SU-DHL-6 (cell line): ENCODE data around the gene FMN1.

Experiments used
- H2AFZ ChIP-seq: fragments of 200-600 bp; sonication (generic); 2 replicates; pipeline ENCODE4 v1.6.1; 2014; ENCODE audit warnings: low read depth, mild to moderate bottlenecking, moderate library complexity, mixed read lengths, antibody characterized with exemption, low read length; ENCODE audit not compliant: severe bottlenecking
- H3F3A ChIP-seq: fragments of 200-600 bp; shearing (Covaris generic); 2 replicates; pipeline ENCODE4 v1.6.0; 2016; ENCODE audit warnings: antibody characterized with exemption, mild to moderate bottlenecking; ENCODE audit not compliant: insufficient read depth
- H3K27ac ChIP-seq: fragments of 200-600 bp; sonication (generic); 2 replicates; pipeline ENCODE4 v1.5.1; 2016; ENCODE audit warnings: low read depth, mild to moderate bottlenecking, low read length, moderate library complexity, mixed read lengths
- H3K27me3 ChIP-seq: fragments of 200-600 bp; sonication (generic), shearing (Covaris generic); 2 replicates; pipeline ENCODE4 v1.6.0; 2014; ENCODE audit warnings: mild to moderate bottlenecking, low read length
- H3K36me3 ChIP-seq: fragments of 200-600 bp; sonication (generic); 2 replicates; pipeline ENCODE4 v1.6.1; 2014; ENCODE audit warnings: mild to moderate bottlenecking, low read length, mixed read lengths
- H3K4me2 ChIP-seq: fragments of 300-600, 200-600 bp; shearing (Covaris generic), sonication (generic); 2 replicates; pipeline ENCODE4 v1.6.0; 2014; ENCODE audit warnings: low read length, low read depth, mild to moderate bottlenecking; ENCODE audit not compliant: poor library complexity, severe bottlenecking
- H3K4me3 ChIP-seq: fragments of 200-600 bp; sonication (generic); 2 replicates; pipeline ENCODE4 v1.5.1; 2014; ENCODE audit warnings: antibody characterized with exemption, low read length, mild to moderate bottlenecking, mixed read lengths; ENCODE audit not compliant: insufficient read depth, poor library complexity, severe bottlenecking
- H3K79me2 ChIP-seq: fragments of 200-600 bp; sonication (generic); 2 replicates; pipeline ENCODE4 v1.6.1; 2014; ENCODE audit warnings: mild to moderate bottlenecking, low read length, moderate library complexity; ENCODE audit not compliant: insufficient read depth
- H3K9ac ChIP-seq: fragments of 200-600 bp; sonication (generic); 2 replicates; pipeline ENCODE4 v1.7.0; 2014; ENCODE audit warnings: mild to moderate bottlenecking, low read length
- H3K9me2 ChIP-seq: fragments of 200-600 bp; sonication (generic); replicated peaks from 2 replicates; pipeline ENCODE4 v1.6.1; 2014; ENCODE audit warnings: low read length; ENCODE audit not compliant: insufficient read depth
- H3K9me3 ChIP-seq: fragments of 200-600 bp; sonication (generic); 2 replicates; pipeline ENCODE4 v1.6.1; 2014; ENCODE audit warnings: low read length, mixed read lengths; ENCODE audit not compliant: insufficient read depth
- H4K20me1 ChIP-seq: fragments of 200-600 bp; sonication (generic); 2 replicates; pipeline ENCODE4 v1.6.1; 2014; ENCODE audit warnings: low read depth, mild to moderate bottlenecking, antibody characterized with exemption, low read length, moderate library complexity, mixed read lengths
- EZH2phosphoT487 ChIP-seq: fragments of 200-600 bp; sonication (generic), shearing (Covaris generic); conservative IDR thresholded peaks from 2 replicates; pipeline ENCODE4 v1.6.1; 2018; ENCODE audit warnings: mild to moderate bottlenecking, antibody characterized with exemption, low read length, moderate library complexity, mixed read lengths
- TF ChIP-seq, protein P1 (sequence below): fragments of 200-600 bp; sonication (generic); IDR thresholded peaks from one replicate; pipeline ENCODE4 v1.5.1; 2017; ENCODE audit warnings: antibody characterized with exemption, mild to moderate bottlenecking, low read length, moderate library complexity; ENCODE audit not compliant: insufficient read depth, poor library complexity, severe bottlenecking

The FMN1 gene

DNA sequence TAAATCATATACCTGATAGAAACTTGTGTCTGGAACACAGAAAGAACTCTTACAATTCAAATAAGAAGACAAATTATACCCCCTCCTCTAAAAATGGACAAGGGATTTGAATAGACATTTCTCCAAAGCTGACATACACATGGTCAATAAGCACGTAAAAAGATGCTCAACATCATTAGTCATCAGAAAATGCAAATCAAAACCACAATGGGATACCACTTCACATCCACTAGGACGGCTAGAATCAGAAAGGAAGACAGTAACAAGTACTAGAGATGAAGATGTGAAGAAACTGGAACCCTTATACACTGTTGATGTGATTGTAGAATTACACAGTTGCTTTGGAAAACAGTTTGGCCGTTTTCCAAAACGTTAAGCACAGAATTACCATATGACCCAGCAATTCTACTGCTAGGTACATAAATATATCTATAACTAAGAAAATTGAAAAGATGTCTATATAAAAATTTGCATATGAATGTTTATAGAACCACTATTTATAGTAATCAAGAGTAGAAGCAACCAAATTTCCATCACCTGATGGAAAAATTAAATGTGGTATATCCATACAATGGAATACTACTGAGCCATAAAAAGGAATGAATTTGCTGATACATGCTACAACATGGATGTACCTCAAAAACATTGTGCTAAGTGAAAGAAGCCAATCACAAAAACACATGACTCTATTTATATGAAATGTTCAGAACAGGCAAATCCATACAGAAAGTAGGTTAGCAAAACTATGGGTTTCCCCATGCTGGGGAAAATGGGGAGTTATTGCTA is 415.9 kb downstream of the FMN1 start:
- Histone ChIP-seq H3K4me3 (no peak overlapping the region), H2AFZ (no peak overlapping the region), H3F3A (no peaks in the 10 kb centered on the region), H3K9ac (no peak overlapping the region), H3K9me2 (no peaks in the 10 kb centered on the region), H3K4me2 (no peak overlapping the region), H3K27me3 (no peaks in the 10 kb centered on the region), H3K36me3 (no peaks in the 10 kb centered on the region), H4K20me1 (no peaks in the 10 kb centered on the region), H3K9me3 (peaks cover 3% of the 10 kb centered on the region; the same call in 1 of the 2 replicates), H3K27ac (no peak overlapping the region), H3K79me2 (no peaks in the 10 kb centered on the region)
- TF ChIP-seq EZH2phosphoT487: no peak
- TF ChIP-seq, protein P1, sequence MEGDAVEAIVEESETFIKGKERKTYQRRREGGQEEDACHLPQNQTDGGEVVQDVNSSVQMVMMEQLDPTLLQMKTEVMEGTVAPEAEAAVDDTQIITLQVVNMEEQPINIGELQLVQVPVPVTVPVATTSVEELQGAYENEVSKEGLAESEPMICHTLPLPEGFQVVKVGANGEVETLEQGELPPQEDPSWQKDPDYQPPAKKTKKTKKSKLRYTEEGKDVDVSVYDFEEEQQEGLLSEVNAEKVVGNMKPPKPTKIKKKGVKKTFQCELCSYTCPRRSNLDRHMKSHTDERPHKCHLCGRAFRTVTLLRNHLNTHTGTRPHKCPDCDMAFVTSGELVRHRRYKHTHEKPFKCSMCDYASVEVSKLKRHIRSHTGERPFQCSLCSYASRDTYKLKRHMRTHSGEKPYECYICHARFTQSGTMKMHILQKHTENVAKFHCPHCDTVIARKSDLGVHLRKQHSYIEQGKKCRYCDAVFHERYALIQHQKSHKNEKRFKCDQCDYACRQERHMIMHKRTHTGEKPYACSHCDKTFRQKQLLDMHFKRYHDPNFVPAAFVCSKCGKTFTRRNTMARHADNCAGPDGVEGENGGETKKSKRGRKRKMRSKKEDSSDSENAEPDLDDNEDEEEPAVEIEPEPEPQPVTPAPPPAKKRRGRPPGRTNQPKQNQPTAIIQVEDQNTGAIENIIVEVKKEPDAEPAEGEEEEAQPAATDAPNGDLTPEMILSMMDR: no peak

- Histone ChIP-seq H3K4me2 (no peak overlapping the region), H3F3A (no peaks in the 10 kb centered on the region), H3K9me2 (no peaks in the 10 kb centered on the region)
Observed at GRCh38 chr15:32775103-32775502, 419.4 kb downstream of the FMN1 start.

GRCh38 chr15:32774022-32774421 is 420.5 kb downstream of the FMN1 start:
- Histone ChIP-seq H3K36me3 (no peaks in the 10 kb centered on the region), H3K79me2 (no peaks in the 10 kb centered on the region), H3K27ac (no peak overlapping the region), H3K9me2 (no peaks in the 10 kb centered on the region), H2AFZ (no peak overlapping the region), H3K27me3 (no peaks in the 10 kb centered on the region), H3K9ac (no peak overlapping the region), H3K9me3 (peaks cover 3% of the 10 kb centered on the region; the same call in 1 of the 2 replicates), H4K20me1 (no peaks in the 10 kb centered on the region), H3K4me2 (no peak overlapping the region), H3F3A (no peaks in the 10 kb centered on the region), H3K4me3 (no peak overlapping the region)
- no peak for TF ChIP-seq EZH2phosphoT487
- TF ChIP-seq, protein P1: no peak

More at GRCh38 chr15:32775103-32775502, 419.4 kb downstream of the FMN1 start:
- TF ChIP-seq EZH2phosphoT487: no peak
- TF ChIP-seq, protein P1: no peak
- Histone ChIP-seq H3K36me3 (no peaks in the 10 kb centered on the region), H3K9ac (no peak overlapping the region), H3K27me3 (no peaks in the 10 kb centered on the region), H2AFZ (no peak overlapping the region), H3K4me3 (no peak overlapping the region), H3K9me3 (peaks cover 3% of the 10 kb centered on the region; the same call in 1 of the 2 replicates), H3K27ac (no peak overlapping the region), H4K20me1 (no peaks in the 10 kb centered on the region), H3K79me2 (no peaks in the 10 kb centered on the region)
